Measurements from ENCODE around the gene CCNI2.

The CCNI2 gene

GRCh38 chr5:132746954-132747615 lies at the start of gene CCNI2:
Gene CCNI2, plus strand, starts transcription at chr5:132747426. Its CDS starts 70 bp downstream, at chr5:132747496.
- Mint-ChIP-seq H3K27ac (peak within 1 kb of the TSS; percentile 42), H3K4me1 (peaks cover 10 to 14% of the 10 kb centered on the region in 2 donors), H3K9me3 (peaks cover 0 to 1% of the 10 kb centered on the region in 2 donors), H3K27me3 (peaks cover 30 to 42% of the 10 kb centered on the region in 2 donors), H3K36me3 (peaks cover 0 to 3% of the 10 kb centered on the region in 2 donors), H3K4me3 (peak within 1 kb of the TSS; percentile 60 to 61)
- ATAC-seq (replicated peaks) (peak; percentile 65 to 72), DNase-seq (no peak)

- no peak for ATAC-seq (replicated peaks)
- Mint-ChIP-seq H3K27ac (no peak overlapping the region), H3K36me3 (peaks cover 13 to 34% of the 10 kb centered on the region in 2 donors), H3K4me1 (peaks cover 0 to 2% of the 10 kb centered on the region in 2 donors), H3K9me3 (no peaks in the 10 kb centered on the region), H3K27me3 (no peaks in the 10 kb centered on the region), H3K4me3 (no peak overlapping the region)
- DNase-seq, result no peak
Measured at GRCh38 chr5:132704875-132705274, 42.4 kb upstream of the CCNI2 start.

- no peak overlapping the region for H3K27ac Mint-ChIP-seq
- no peaks in the 10 kb centered on the region for H3K9me3 Mint-ChIP-seq
- H3K36me3 Mint-ChIP-seq, result peaks cover 9 to 14% of the 10 kb centered on the region in 2 donors
- H3K4me1 Mint-ChIP-seq, result peaks cover 0 to 2% of the 10 kb centered on the region in 2 donors
- ATAC-seq (replicated peaks), result no peak
- no peaks in the 10 kb centered on the region for H3K27me3 Mint-ChIP-seq
- no peak overlapping the region for H3K4me3 Mint-ChIP-seq
- no peak for DNase-seq
Measured at GRCh38 chr5:132708645-132709044, 38.6 kb upstream of the CCNI2 start.

GRCh38 chr5:132714456-132715307 lies 32.5 kb upstream of the CCNI2 start:
- Mint-ChIP-seq H3K4me3 (no peak overlapping the region), H3K36me3 (peaks cover 13 to 25% of the 10 kb centered on the region in 2 donors), H3K27ac (no peak overlapping the region), H3K9me3 (no peaks in the 10 kb centered on the region), H3K4me1 (peaks cover 0 to 4% of the 10 kb centered on the region in 2 donors), H3K27me3 (no peaks in the 10 kb centered on the region)
- peak in 1 of 2 donors; percentile 39 for ATAC-seq (replicated peaks)
- no peak for DNase-seq

GRCh38 chr5:132718544-132719312 lies 28.5 kb upstream of the CCNI2 start:
- H3K9me3 Mint-ChIP-seq, result no peaks in the 10 kb centered on the region
- H3K4me3 Mint-ChIP-seq, result no peak overlapping the region
- DNase-seq, result no peak
- H3K4me1 Mint-ChIP-seq, result peaks cover 0 to 4% of the 10 kb centered on the region in 2 donors
- ATAC-seq (replicated peaks), result no peak
- peaks cover 3 to 27% of the 10 kb centered on the region in 2 donors for H3K36me3 Mint-ChIP-seq
- no peaks in the 10 kb centered on the region for H3K27me3 Mint-ChIP-seq
- no peak overlapping the region for H3K27ac Mint-ChIP-seq

- ATAC-seq (replicated peaks), result no peak
- no peak for DNase-seq
- H3K4me1 Mint-ChIP-seq, result peaks cover 0 to 1% of the 10 kb centered on the region in 2 donors
- H3K9me3 Mint-ChIP-seq, result no peaks in the 10 kb centered on the region
- no peak overlapping the region for H3K27ac Mint-ChIP-seq
- H3K4me3 Mint-ChIP-seq, result no peak overlapping the region
- no peaks in the 10 kb centered on the region for H3K27me3 Mint-ChIP-seq
- peaks cover 13 to 30% of the 10 kb centered on the region in 2 donors for H3K36me3 Mint-ChIP-seq
Measured at GRCh38 chr5:132725745-132726144, 21.5 kb upstream of the CCNI2 start.

GRCh38 chr5:132729896-132730295 lies 17.3 kb upstream of the CCNI2 start:
- ATAC-seq (replicated peaks) (no peak), DNase-seq (no peak)
- Mint-ChIP-seq H3K4me1 (peaks cover 0 to 1% of the 10 kb centered on the region in 2 donors), H3K36me3 (peaks cover 17 to 22% of the 10 kb centered on the region in 2 donors), H3K27me3 (no peaks in the 10 kb centered on the region), H3K27ac (no peak overlapping the region), H3K9me3 (no peaks in the 10 kb centered on the region), H3K4me3 (no peak overlapping the region)

- H3K4me1 Mint-ChIP-seq, result peaks cover 9 to 26% of the 10 kb centered on the region in 2 donors
- no peaks in the 10 kb centered on the region for H3K9me3 Mint-ChIP-seq
- H3K36me3 Mint-ChIP-seq, result peaks cover 5 to 10% of the 10 kb centered on the region in 2 donors
- DNase-seq (no peak), ATAC-seq (replicated peaks) (no peak)
- no peak overlapping the region for H3K27ac Mint-ChIP-seq
- no peak overlapping the region for H3K4me3 Mint-ChIP-seq
- no peaks in the 10 kb centered on the region for H3K27me3 Mint-ChIP-seq
Measured at GRCh38 chr5:132733499-132734148, 13.6 kb upstream of the CCNI2 start.

GRCh38 chr5:132734687-132735086 lies 12.5 kb upstream of the CCNI2 start:
- no peak overlapping the region for H3K27ac Mint-ChIP-seq
- no peaks in the 10 kb centered on the region for H3K9me3 Mint-ChIP-seq
- peaks cover 8 to 26% of the 10 kb centered on the region in 2 donors for H3K4me1 Mint-ChIP-seq
- H3K4me3 Mint-ChIP-seq, result no peak overlapping the region
- DNase-seq, result no peak
- peaks cover 4 to 6% of the 10 kb centered on the region in 2 donors for H3K36me3 Mint-ChIP-seq
- ATAC-seq (replicated peaks), result no peak
- no peaks in the 10 kb centered on the region for H3K27me3 Mint-ChIP-seq

- peak within 1 kb of the TSS; percentile 90 for H3K27ac Mint-ChIP-seq
Measured at GRCh38 chr5:132736853-132737833, 10.1 kb upstream of the CCNI2 start, which contains the start of gene KIF3A. Gene KIF3A, minus strand, starts transcription at chr5:132737546. Its CDS starts 127 bp downstream, at chr5:132737419.

GRCh38 chr5:132737982-132738681 lies 9.1 kb upstream of the CCNI2 start:
- H3K9me3 Mint-ChIP-seq, result peaks cover 0 to 2% of the 10 kb centered on the region in 2 donors
- peaks cover 9 to 12% of the 10 kb centered on the region in 2 donors for H3K27me3 Mint-ChIP-seq
- ATAC-seq (replicated peaks) (no peak), DNase-seq (no peak)
- peaks cover 6 to 7% of the 10 kb centered on the region in 2 donors for H3K36me3 Mint-ChIP-seq
- H3K4me3 Mint-ChIP-seq, result peak overlapping the region; percentile 87 to 98
- H3K27ac Mint-ChIP-seq, result no peak overlapping the region
- H3K4me1 Mint-ChIP-seq, result peaks cover 8 to 26% of the 10 kb centered on the region in 2 donors

More at GRCh38 chr5:132736853-132737833, 10.1 kb upstream of the CCNI2 start, which contains the start of gene KIF3A:
- Mint-ChIP-seq H3K27me3 (peaks cover 3 to 5% of the 10 kb centered on the region in 2 donors), H3K36me3 (peaks cover 4 to 6% of the 10 kb centered on the region in 2 donors), H3K9me3 (peaks cover 0 to 1% of the 10 kb centered on the region in 2 donors), H3K4me1 (peaks cover 8 to 26% of the 10 kb centered on the region in 2 donors), H3K4me3 (peak within 1 kb of the TSS; percentile 87 to 98)
- ATAC-seq (replicated peaks) (peak; percentile 93 to 95), DNase-seq (peak; percentile 98)

GRCh38 chr5:132739232-132739631 lies 8.0 kb upstream of the CCNI2 start:
- Mint-ChIP-seq H3K27me3 (peaks cover 10 to 13% of the 10 kb centered on the region in 2 donors), H3K36me3 (peaks cover 0 to 3% of the 10 kb centered on the region in 2 donors), H3K4me3 (no peak overlapping the region), H3K9me3 (peaks cover 0 to 2% of the 10 kb centered on the region in 2 donors), H3K27ac (no peak overlapping the region), H3K4me1 (peaks cover 8 to 26% of the 10 kb centered on the region in 2 donors)
- ATAC-seq (replicated peaks) (no peak), DNase-seq (no peak)
